ENCODE results near the gene NCS1.

NCS1 gene

GRCh38 chr9:130147198-130147597 lies 25.0 kb upstream of the NCS1 start:
- DNase-seq (ENCODE audit: low read depth in 3 of 3, low spot score in 1 of 3), result no peak

GRCh38 chr9:130147910-130148309 lies 24.3 kb upstream of the NCS1 start:
- no peak for DNase-seq (ENCODE audit: low read depth in 3 of 3, low spot score in 1 of 3)

GRCh38 chr9:130149031-130149430 lies 23.2 kb upstream of the NCS1 start:
- no peak for DNase-seq (ENCODE audit: low read depth in 3 of 3, low spot score in 1 of 3)

- DNase-seq (ENCODE audit: low read depth in 3 of 3, low spot score in 1 of 3), result no peak
These were observed 22.4 kb upstream of the NCS1 start for GRCh38 chr9:130149654-130150286.

- no peak for DNase-seq (ENCODE audit: low read depth in 3 of 3, low spot score in 1 of 3)
These were observed 21.3 kb upstream of the NCS1 start for GRCh38 chr9:130150779-130151382.

GRCh38 chr9:130154816-130155215 lies 17.4 kb upstream of the NCS1 start:
- no peak for DNase-seq (ENCODE audit: low read depth in 3 of 3, low spot score in 1 of 3)

- no peak for DNase-seq (ENCODE audit: low read depth in 3 of 3, low spot score in 1 of 3)
These were observed 16.6 kb upstream of the NCS1 start for GRCh38 chr9:130155647-130156046.

- no peak for DNase-seq (ENCODE audit: low read depth in 3 of 3, low spot score in 1 of 3)
These were observed 15.5 kb upstream of the NCS1 start for GRCh38 chr9:130156672-130157071.

- no peak for DNase-seq (ENCODE audit: low read depth in 3 of 3, low spot score in 1 of 3)
These were observed 15.1 kb upstream of the NCS1 start for GRCh38 chr9:130157079-130157478.

GRCh38 chr9:130158001-130158400 lies 14.2 kb upstream of the NCS1 start:
- DNase-seq (ENCODE audit: low read depth in 3 of 3, low spot score in 1 of 3), result no peak

GRCh38 chr9:130159057-130159456 lies 13.1 kb upstream of the NCS1 start:
- no peak for DNase-seq (ENCODE audit: low read depth in 3 of 3, low spot score in 1 of 3)

GRCh38 chr9:130159915-130160670 lies 12.1 kb upstream of the NCS1 start:
- DNase-seq (ENCODE audit: low read depth in 3 of 3, low spot score in 1 of 3), result no peak

GRCh38 chr9:130160862-130161470 lies 11.2 kb upstream of the NCS1 start:
- DNase-seq (ENCODE audit: low read depth in 3 of 3, low spot score in 1 of 3), result no peak

- DNase-seq (ENCODE audit: low read depth in 3 of 3, low spot score in 1 of 3), result no peak
These were observed 6.6 kb upstream of the NCS1 start for GRCh38 chr9:130165579-130165978.

GRCh38 chr9:130166399-130166798 lies 5.8 kb upstream of the NCS1 start:
- DNase-seq (ENCODE audit: low read depth in 3 of 3, low spot score in 1 of 3), result no peak

GRCh38 chr9:130167927-130168326 lies 4.3 kb upstream of the NCS1 start:
- no peak for DNase-seq (ENCODE audit: low read depth in 3 of 3, low spot score in 1 of 3)

- DNase-seq (ENCODE audit: low read depth in 3 of 3, low spot score in 1 of 3), result no peak
These were observed 717 bp upstream of the NCS1 start for GRCh38 chr9:130171226-130172148.

GRCh38 chr9:130172858-130173665 lies 858 bp downstream of the NCS1 start:
- peak; percentile 3 to 32 (median 16) for DNase-seq (ENCODE audit: low read depth in 3 of 3, low spot score in 1 of 3)

- DNase-seq (ENCODE audit: low read depth in 3 of 3, low spot score in 1 of 3), result no peak
These were observed 1.4 kb downstream of the NCS1 start for GRCh38 chr9:130173666-130173983.

GRCh38 chr9:130174025-130174424 lies 1.8 kb downstream of the NCS1 start:
- no peak for DNase-seq (ENCODE audit: low read depth in 3 of 3, low spot score in 1 of 3)
